GM21360 (cell line): ENCODE measurements around the gene TESK2.
"Not testable (repeated sequence)": the region's sequence is repeated elsewhere in the genome, so short reads cannot be mapped to it uniquely, and the experiment has no call there.

Source experiments
- ATAC-seq: cut with Tn5 transposase; IDR thresholded peaks from one replicate; pipeline ENCODE4 v1.9.1; 2021; ENCODE audit warnings: mild to moderate bottlenecking, moderate library complexity; ENCODE audit not compliant: unreplicated experiment

The TESK2 gene

GRCh38 chr1:45477646-45478045 is 13.3 kb downstream of the TESK2 start:
- no peak for ATAC-seq

- not testable (repeated sequence) for ATAC-seq
Measured at GRCh38 chr1:45474194-45474593, 16.8 kb downstream of the TESK2 start.

GRCh38 chr1:45473302-45473701 is 17.7 kb downstream of the TESK2 start:
- no peak for ATAC-seq

GRCh38 chr1:45470306-45470798 is 20.6 kb downstream of the TESK2 start:
- no peak for ATAC-seq

GRCh38 chr1:45467353-45467752 is 23.6 kb downstream of the TESK2 start:
- ATAC-seq: not testable (repeated sequence)

GRCh38 chr1:45465277-45465676 is 25.7 kb downstream of the TESK2 start:
- no peak for ATAC-seq

- ATAC-seq: no peak
Measured at GRCh38 chr1:45458894-45459293, 32.1 kb downstream of the TESK2 start.

GRCh38 chr1:45456531-45456930 is 34.4 kb downstream of the TESK2 start:
- ATAC-seq: no peak

- no peak for ATAC-seq
Measured at GRCh38 chr1:45455162-45455561, 35.8 kb downstream of the TESK2 start.

- ATAC-seq: no peak
Measured at GRCh38 chr1:45454464-45454863, 36.5 kb downstream of the TESK2 start.

GRCh38 chr1:45452503-45452902 is 38.5 kb downstream of the TESK2 start:
- no peak for ATAC-seq

- ATAC-seq: no peak
Measured at GRCh38 chr1:45448357-45448756, 42.6 kb downstream of the TESK2 start.

- ATAC-seq: no peak
Measured at GRCh38 chr1:45446950-45447672, 43.9 kb downstream of the TESK2 start.

GRCh38 chr1:45446530-45446929 is 44.4 kb downstream of the TESK2 start:
- no peak for ATAC-seq

GRCh38 chr1:45444609-45445131 is 46.3 kb downstream of the TESK2 start:
- ATAC-seq: no peak

- ATAC-seq: no peak
Measured at GRCh38 chr1:45443580-45444446, 47.1 kb downstream of the TESK2 start.

GRCh38 chr1:45442272-45442671 is 48.7 kb downstream of the TESK2 start:
- ATAC-seq: no peak

GRCh38 chr1:45437323-45437722 is 53.6 kb downstream of the TESK2 start:
- ATAC-seq: no peak

GRCh38 chr1:45430490-45430889 is 60.5 kb downstream of the TESK2 start:
- ATAC-seq: no peak

GRCh38 chr1:45429561-45430159 is 61.3 kb downstream of the TESK2 start:
- ATAC-seq: no peak
